ENCODE measurements around the gene MIS18A. TPM values are rescaled to one million over a fixed set of nuclear protein-coding genes. Genes with fewer than 3 reads are reported as not detected.

The MIS18A gene
- total and polyA plus RNA-seq, 2 experiments from 2014 or later: 46.1 to 133 TPM

DNA sequence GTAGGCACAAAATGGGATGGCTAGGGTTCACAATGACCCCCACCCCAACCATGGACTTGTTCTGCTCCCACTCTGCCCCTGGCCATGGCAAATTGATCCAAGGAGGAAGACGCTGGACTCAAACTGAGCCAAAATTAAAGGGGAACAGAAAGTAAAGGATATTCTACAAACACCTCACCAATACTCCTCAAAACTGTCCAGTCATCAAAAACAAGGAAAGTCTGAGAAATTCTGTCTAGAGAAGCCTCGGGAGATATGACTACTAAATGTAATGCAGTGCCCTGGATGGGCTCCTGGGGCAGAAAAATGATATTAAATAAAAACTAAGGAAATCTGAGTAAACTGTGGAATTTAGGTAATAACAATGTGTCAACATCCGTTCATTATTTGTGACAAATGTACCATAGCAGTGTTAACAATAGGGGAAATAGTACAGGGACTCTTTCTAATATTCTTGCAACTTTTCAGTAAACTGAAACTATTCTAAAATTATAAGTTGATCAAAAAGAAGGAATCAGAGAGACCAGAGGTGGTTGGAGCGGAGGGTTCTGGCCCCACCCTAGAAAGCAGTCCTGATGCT lies 45.0 kb downstream of the MIS18A start:
- Histone ChIP-seq H3K27me3 (ENCODE audit: insufficient read depth) (no peaks in the 10 kb centered on the region), H3K4me3 (no peak overlapping the region), H3K4me1 (ENCODE audit: insufficient read depth) (no peaks in the 10 kb centered on the region), H3K79me2 (replicated peaks; ENCODE audit: insufficient read depth) (no peaks in the 10 kb centered on the region), H3K9me2 (ENCODE audit: insufficient read depth) (0 out of 2 replicates have a peak, but pooled peaks cover 4% of the 10 kb centered on the region), H3F3A (replicated peaks; ENCODE audit: low read depth) (no peaks in the 10 kb centered on the region), H3K4me2 (no peak overlapping the region), H4K20me1 (replicated peaks; ENCODE audit: insufficient read depth) (no peaks in the 10 kb centered on the region), H3K27ac (ENCODE audit: low read depth) (no peak overlapping the region), H3K36me3 (ENCODE audit: insufficient read depth) (no peaks in the 10 kb centered on the region), H2AFZ (no peak overlapping the region)
- Mint-ChIP-seq H3K27me3 (ENCODE audit: insufficient read depth, low read depth, poor library complexity) (no peaks in the 10 kb centered on the region), H3K9me3 (peaks cover 3% of the 10 kb centered on the region; the same call in 2 of the 3 replicates), H3K27ac (no peak overlapping the region), H3K4me1 (peaks cover 18% of the 10 kb centered on the region), H3K4me3 (no peak overlapping the region), H3K36me3 (ENCODE audit: low read depth) (no peaks in the 10 kb centered on the region; the same call in 2 of the 3 replicates)
- DNase-seq (ENCODE audit: low spot score) (no peak), ATAC-seq (no peak)
- TF ChIP-seq, protein P1, sequence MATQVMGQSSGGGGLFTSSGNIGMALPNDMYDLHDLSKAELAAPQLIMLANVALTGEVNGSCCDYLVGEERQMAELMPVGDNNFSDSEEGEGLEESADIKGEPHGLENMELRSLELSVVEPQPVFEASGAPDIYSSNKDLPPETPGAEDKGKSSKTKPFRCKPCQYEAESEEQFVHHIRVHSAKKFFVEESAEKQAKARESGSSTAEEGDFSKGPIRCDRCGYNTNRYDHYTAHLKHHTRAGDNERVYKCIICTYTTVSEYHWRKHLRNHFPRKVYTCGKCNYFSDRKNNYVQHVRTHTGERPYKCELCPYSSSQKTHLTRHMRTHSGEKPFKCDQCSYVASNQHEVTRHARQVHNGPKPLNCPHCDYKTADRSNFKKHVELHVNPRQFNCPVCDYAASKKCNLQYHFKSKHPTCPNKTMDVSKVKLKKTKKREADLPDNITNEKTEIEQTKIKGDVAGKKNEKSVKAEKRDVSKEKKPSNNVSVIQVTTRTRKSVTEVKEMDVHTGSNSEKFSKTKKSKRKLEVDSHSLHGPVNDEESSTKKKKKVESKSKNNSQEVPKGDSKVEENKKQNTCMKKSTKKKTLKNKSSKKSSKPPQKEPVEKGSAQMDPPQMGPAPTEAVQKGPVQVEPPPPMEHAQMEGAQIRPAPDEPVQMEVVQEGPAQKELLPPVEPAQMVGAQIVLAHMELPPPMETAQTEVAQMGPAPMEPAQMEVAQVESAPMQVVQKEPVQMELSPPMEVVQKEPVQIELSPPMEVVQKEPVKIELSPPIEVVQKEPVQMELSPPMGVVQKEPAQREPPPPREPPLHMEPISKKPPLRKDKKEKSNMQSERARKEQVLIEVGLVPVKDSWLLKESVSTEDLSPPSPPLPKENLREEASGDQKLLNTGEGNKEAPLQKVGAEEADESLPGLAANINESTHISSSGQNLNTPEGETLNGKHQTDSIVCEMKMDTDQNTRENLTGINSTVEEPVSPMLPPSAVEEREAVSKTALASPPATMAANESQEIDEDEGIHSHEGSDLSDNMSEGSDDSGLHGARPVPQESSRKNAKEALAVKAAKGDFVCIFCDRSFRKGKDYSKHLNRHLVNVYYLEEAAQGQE (IDR thresholded peaks at IDR 0.05; ENCODE audit: unreplicated experiment): no peak
- TF ChIP-seq NANOG (IDR thresholded peaks at IDR 0.05; ENCODE audit: borderline replicate concordance) (no peak), ZNF114 (CRISPR knock-in tag; IDR thresholded peaks at IDR 0.05) (no peak), ZNF331 (CRISPR knock-in tag; IDR thresholded peaks at IDR 0.05; ENCODE audit: low read depth) (no peak), EZH2phosphoT487 (IDR thresholded peaks at IDR 0.05; ENCODE audit: unreplicated experiment) (no peak), CREB1 (CRISPR knock-in tag; IDR thresholded peaks at IDR 0.05; ENCODE audit: low read depth) (no peak)
- TF ChIP-seq, protein P2, sequence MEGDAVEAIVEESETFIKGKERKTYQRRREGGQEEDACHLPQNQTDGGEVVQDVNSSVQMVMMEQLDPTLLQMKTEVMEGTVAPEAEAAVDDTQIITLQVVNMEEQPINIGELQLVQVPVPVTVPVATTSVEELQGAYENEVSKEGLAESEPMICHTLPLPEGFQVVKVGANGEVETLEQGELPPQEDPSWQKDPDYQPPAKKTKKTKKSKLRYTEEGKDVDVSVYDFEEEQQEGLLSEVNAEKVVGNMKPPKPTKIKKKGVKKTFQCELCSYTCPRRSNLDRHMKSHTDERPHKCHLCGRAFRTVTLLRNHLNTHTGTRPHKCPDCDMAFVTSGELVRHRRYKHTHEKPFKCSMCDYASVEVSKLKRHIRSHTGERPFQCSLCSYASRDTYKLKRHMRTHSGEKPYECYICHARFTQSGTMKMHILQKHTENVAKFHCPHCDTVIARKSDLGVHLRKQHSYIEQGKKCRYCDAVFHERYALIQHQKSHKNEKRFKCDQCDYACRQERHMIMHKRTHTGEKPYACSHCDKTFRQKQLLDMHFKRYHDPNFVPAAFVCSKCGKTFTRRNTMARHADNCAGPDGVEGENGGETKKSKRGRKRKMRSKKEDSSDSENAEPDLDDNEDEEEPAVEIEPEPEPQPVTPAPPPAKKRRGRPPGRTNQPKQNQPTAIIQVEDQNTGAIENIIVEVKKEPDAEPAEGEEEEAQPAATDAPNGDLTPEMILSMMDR (conservative IDR thresholded peaks at IDR 0.05; ENCODE audit: low read depth in 2 of 2): no peak
- TF ChIP-seq, protein P3, sequence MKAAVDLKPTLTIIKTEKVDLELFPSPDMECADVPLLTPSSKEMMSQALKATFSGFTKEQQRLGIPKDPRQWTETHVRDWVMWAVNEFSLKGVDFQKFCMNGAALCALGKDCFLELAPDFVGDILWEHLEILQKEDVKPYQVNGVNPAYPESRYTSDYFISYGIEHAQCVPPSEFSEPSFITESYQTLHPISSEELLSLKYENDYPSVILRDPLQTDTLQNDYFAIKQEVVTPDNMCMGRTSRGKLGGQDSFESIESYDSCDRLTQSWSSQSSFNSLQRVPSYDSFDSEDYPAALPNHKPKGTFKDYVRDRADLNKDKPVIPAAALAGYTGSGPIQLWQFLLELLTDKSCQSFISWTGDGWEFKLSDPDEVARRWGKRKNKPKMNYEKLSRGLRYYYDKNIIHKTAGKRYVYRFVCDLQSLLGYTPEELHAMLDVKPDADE (IDR thresholded peaks at IDR 0.05): no peak
